Neural cell (in vitro differentiated cells): ENCODE data around the gene GPALPP1. TPM values are rescaled to one million over a fixed set of nuclear protein-coding genes. Genes with fewer than 3 reads are reported as not detected.

ENCODE experiments used
- H2AFZ ChIP-seq: fragments of 200-600, 300-800 bp; sonication (generic), shearing (Covaris generic); 2 replicates; pipeline ENCODE4 v1.6.0; 2014; ENCODE audit warnings: low read depth, mild to moderate bottlenecking, antibody characterized with exemption, low read length, moderate library complexity
- H3F3A ChIP-seq: fragments of 200-600 bp; shearing (Covaris generic); 2 replicates; pipeline ENCODE4 v1.6.1; 2016; ENCODE audit warnings: mild to moderate bottlenecking, moderate library complexity, mixed read lengths, antibody characterized with exemption, low read length; ENCODE audit not compliant: insufficient read depth, poor library complexity, severe bottlenecking
- H3K27ac ChIP-seq: fragments of 200-600, 300-800 bp; sonication (generic), shearing (Covaris generic); 2 replicates; pipeline ENCODE4 v1.5.1; 2014; ENCODE audit warnings: mild to moderate bottlenecking, low read length, moderate library complexity
- H3K27me3 ChIP-seq: fragments of 300-800, 200-600 bp; sonication (generic), shearing (Covaris generic); 2 replicates; pipeline ENCODE4 v1.6.0; 2014; ENCODE audit warnings: mild to moderate bottlenecking, low read depth, low read length, moderate library complexity; ENCODE audit not compliant: insufficient read depth
- H3K36me3 ChIP-seq: fragments of 300-800, 200-600 bp; sonication (generic), shearing (Covaris generic); 2 replicates; pipeline ENCODE4 v1.5.1; 2014; ENCODE audit warnings: mild to moderate bottlenecking, antibody characterized with exemption, low read length, moderate library complexity; ENCODE audit not compliant: insufficient read depth
- H3K4me2 ChIP-seq: fragments of 300-800, 200-600 bp; sonication (generic), shearing (Covaris generic); 2 replicates; pipeline ENCODE4 v1.6.0; 2014; ENCODE audit warnings: mild to moderate bottlenecking, low read length
- H3K4me3 ChIP-seq: fragments of 300-800, 200-600 bp; sonication (generic), shearing (Covaris generic); 2 replicates; pipeline ENCODE4 v1.5.1; 2014; ENCODE audit warnings: mild to moderate bottlenecking, low read length, moderate library complexity
- H3K79me2 ChIP-seq: fragments of 200-600 bp; shearing (Covaris generic); replicated peaks from 2 replicates; pipeline ENCODE4 v1.6.0; 2014; ENCODE audit warnings: mild to moderate bottlenecking, low read length, moderate library complexity; ENCODE audit not compliant: insufficient read depth
- H3K9ac ChIP-seq: fragments of 300-800, 200-600 bp; sonication (generic), shearing (Covaris generic); 2 replicates; pipeline ENCODE4 v1.6.1; 2016; ENCODE audit warnings: mild to moderate bottlenecking, low read length, mixed read lengths
- H3K9me2 ChIP-seq: fragments of 200-600 bp; shearing (Covaris generic); 2 replicates; pipeline ENCODE4 v1.6.1; 2016; ENCODE audit warnings: mild to moderate bottlenecking, low read length, mixed read lengths; ENCODE audit not compliant: insufficient read depth
- H3K9me3 ChIP-seq: fragments of 200-600, 300-800 bp; sonication (generic), shearing (Covaris generic); 2 replicates; pipeline ENCODE4 v1.6.1; 2016; ENCODE audit warnings: mild to moderate bottlenecking, mixed run types, low read length, moderate library complexity, mixed read lengths
- H4K20me1 ChIP-seq: fragments of 200-600 bp; shearing (Covaris generic); 2 replicates; pipeline ENCODE4 v1.6.1; 2016; ENCODE audit warnings: mild to moderate bottlenecking, mixed run types; ENCODE audit not compliant: insufficient read depth
- CTCF ChIP-seq: fragments of 450-650 bp; IDR thresholded peaks from 2 replicates; pipeline ENCODE4 v1.5.1; 2014; ENCODE audit warnings: antibody characterized with exemption, mild to moderate bottlenecking, moderate library complexity; ENCODE audit not compliant: poor library complexity, severe bottlenecking
- EP300 ChIP-seq: fragments of 450-650 bp; conservative IDR thresholded peaks from 2 replicates; pipeline ENCODE4 v1.6.1; 2014; ENCODE audit warnings: antibody characterized with exemption, mild to moderate bottlenecking, moderate library complexity; ENCODE audit not compliant: poor library complexity, severe bottlenecking
- EZH2 ChIP-seq: fragments of 200-600, 300-800 bp; shearing (Covaris generic), sonication (generic); IDR thresholded peaks from 2 replicates; pipeline ENCODE4 v1.6.1; 2014; ENCODE audit warnings: antibody characterized with exemption, low read length, borderline replicate concordance, mild to moderate bottlenecking; ENCODE audit not compliant: insufficient read depth, poor library complexity, severe bottlenecking
- MXI1 ChIP-seq: fragments of 450-650 bp; conservative IDR thresholded peaks from 2 replicates; pipeline ENCODE4 v1.6.1; 2014; ENCODE audit warnings: antibody characterized with exemption, mild to moderate bottlenecking; ENCODE audit not compliant: poor library complexity, severe bottlenecking
- POLR2AphosphoS5 ChIP-seq: IDR thresholded peaks from 2 replicates; pipeline ENCODE4 v1.6.1; 2012
- RAD21 ChIP-seq: fragments of 450-650 bp; conservative IDR thresholded peaks from 2 replicates; pipeline ENCODE4 v1.6.1; 2014; ENCODE audit warnings: antibody characterized with exemption, mild to moderate bottlenecking, moderate library complexity
- SMC3 ChIP-seq: fragments of 450-650 bp; conservative IDR thresholded peaks from 2 replicates; pipeline ENCODE4 v1.6.1; 2014; ENCODE audit warnings: antibody characterized with exemption, mild to moderate bottlenecking, moderate library complexity; ENCODE audit not compliant: poor library complexity
- TAF1 ChIP-seq: IDR thresholded peaks from 2 replicates; pipeline ENCODE4 v1.6.1; 2012; ENCODE audit warnings: low read depth
- polyA plus RNA-seq: library from polyadenylated mRNA; depleted of rRNA; stranded (reverse); fragments of >200 nt; gene quantifications from 2 replicates; pipeline ENCODE4 v1.2.3, GENCODE V29; 2014
- TF ChIP-seq, protein P1 (sequence below): IDR thresholded peaks from 2 replicates; pipeline ENCODE4 v1.6.1; 2012; ENCODE audit warnings: borderline replicate concordance

Gene GPALPP1
- polyA plus RNA-seq, 1 donor from 2014 or later: 49.7 TPM

DNA sequence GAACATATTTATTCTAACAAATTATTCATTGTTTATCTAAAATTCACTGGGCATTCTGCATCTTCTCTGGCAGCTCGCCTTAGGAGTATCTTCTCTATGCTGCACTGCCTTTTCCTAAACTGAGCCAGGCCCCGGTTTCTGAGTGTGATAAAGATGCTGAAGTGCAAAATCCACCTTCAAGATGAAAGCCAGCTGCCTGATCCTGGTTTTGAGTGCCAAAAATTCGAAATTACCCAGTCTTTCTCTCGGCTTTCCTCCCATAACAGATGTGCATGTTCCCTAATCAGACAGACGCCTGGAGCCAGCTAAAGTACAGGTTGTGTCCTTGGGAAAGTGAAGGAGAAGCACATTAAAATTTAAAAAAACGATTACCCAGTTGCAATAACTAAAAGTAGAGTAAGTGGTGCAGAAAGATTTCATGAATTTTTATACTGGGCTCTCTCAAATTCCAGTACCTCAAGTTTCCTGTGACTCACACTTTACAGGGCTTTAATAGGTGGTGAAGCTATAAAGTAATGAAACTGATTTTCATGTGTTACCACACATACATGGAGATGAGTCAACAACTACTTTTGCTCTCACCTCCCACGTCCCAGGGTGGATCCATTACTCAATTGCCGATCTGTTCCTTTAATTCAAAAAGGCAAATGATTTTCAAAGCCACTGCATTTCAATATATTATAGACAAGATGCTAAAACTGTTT, 66.0 kb downstream of the GPALPP1 start:
- Histone ChIP-seq H3K36me3 (no peaks in the 10 kb centered on the region), H3K4me3 (no peak overlapping the region), H3K27ac (no peak overlapping the region), H4K20me1 (no peaks in the 10 kb centered on the region), H3K4me2 (no peak overlapping the region), H3K27me3 (no peaks in the 10 kb centered on the region), H3K9me3 (no peaks in the 10 kb centered on the region), H3F3A (no peaks in the 10 kb centered on the region), H3K9me2 (no peaks in the 10 kb centered on the region), H2AFZ (no peak overlapping the region), H3K79me2 (no peaks in the 10 kb centered on the region), H3K9ac (no peak overlapping the region)
- TF ChIP-seq CTCF (no peak), EZH2 (no peak), MXI1 (no peak), TAF1 (no peak), POLR2AphosphoS5 (no peak)
- TF ChIP-seq, protein P1, sequence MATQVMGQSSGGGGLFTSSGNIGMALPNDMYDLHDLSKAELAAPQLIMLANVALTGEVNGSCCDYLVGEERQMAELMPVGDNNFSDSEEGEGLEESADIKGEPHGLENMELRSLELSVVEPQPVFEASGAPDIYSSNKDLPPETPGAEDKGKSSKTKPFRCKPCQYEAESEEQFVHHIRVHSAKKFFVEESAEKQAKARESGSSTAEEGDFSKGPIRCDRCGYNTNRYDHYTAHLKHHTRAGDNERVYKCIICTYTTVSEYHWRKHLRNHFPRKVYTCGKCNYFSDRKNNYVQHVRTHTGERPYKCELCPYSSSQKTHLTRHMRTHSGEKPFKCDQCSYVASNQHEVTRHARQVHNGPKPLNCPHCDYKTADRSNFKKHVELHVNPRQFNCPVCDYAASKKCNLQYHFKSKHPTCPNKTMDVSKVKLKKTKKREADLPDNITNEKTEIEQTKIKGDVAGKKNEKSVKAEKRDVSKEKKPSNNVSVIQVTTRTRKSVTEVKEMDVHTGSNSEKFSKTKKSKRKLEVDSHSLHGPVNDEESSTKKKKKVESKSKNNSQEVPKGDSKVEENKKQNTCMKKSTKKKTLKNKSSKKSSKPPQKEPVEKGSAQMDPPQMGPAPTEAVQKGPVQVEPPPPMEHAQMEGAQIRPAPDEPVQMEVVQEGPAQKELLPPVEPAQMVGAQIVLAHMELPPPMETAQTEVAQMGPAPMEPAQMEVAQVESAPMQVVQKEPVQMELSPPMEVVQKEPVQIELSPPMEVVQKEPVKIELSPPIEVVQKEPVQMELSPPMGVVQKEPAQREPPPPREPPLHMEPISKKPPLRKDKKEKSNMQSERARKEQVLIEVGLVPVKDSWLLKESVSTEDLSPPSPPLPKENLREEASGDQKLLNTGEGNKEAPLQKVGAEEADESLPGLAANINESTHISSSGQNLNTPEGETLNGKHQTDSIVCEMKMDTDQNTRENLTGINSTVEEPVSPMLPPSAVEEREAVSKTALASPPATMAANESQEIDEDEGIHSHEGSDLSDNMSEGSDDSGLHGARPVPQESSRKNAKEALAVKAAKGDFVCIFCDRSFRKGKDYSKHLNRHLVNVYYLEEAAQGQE: no peak

DNA sequence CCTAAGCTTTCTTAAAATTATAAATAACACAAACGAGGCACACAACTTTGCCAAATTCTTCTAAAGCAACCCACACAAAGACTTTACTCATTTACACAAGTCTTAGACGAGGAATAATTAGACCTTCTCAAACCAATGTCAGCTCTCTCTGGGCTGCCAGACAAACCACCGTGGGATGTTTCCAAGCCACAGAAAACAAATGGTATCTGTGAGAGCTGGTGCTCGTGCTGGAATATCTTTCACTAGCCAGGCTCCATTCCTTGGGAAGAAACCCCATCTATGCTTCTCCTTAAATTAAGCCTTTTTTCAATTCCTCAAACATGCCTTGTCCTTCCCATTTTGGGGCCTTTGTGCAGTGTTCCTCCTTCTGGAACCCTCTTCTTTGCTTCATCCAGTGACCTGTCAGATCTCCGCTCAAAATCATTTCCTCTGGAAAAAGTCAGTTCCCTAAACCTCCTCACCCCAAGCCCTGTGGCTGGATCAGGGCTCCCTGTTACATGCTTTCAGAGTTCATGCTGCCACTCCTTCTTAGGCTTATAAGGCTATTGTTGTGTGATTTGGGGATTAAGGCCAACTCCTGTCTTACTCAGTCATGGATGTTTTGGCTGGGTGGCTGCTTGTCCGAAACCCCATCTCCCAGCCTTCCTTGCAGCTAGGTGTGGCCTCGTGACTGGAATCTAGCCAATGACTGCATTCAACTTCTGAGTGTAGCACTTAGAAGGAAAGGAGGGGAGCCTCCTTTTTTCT, 66.7 kb downstream of the GPALPP1 start:
- no peak overlapping the region for H2AFZ ChIP-seq
- no peaks in the 10 kb centered on the region for H3K36me3 ChIP-seq
- no peak overlapping the region for H3K27ac ChIP-seq
- no peak overlapping the region for H3K4me2 ChIP-seq
- no peaks in the 10 kb centered on the region for H4K20me1 ChIP-seq
- H3F3A ChIP-seq: no peaks in the 10 kb centered on the region
- H3K9me2 ChIP-seq: no peaks in the 10 kb centered on the region
- no peaks in the 10 kb centered on the region for H3K27me3 ChIP-seq
- H3K9me3 ChIP-seq: no peaks in the 10 kb centered on the region
- H3K79me2 ChIP-seq: no peaks in the 10 kb centered on the region
- H3K9ac ChIP-seq: no peak overlapping the region
- no peak overlapping the region for H3K4me3 ChIP-seq
- TF ChIP-seq MXI1 (no peak), SMC3 (no peak), EZH2 (no peak), TAF1 (no peak), RAD21 (no peak), POLR2AphosphoS5 (no peak), EP300 (no peak), CTCF (no peak)
- TF ChIP-seq, protein P1: no peak
